Lung (tissue), 12 donors: ENCODE data around the gene NAA30. TPM values are rescaled to one million over a fixed set of nuclear protein-coding genes. Genes with fewer than 3 reads are reported as not detected.

Source experiments
- ATAC-seq: fragments of 200-7000 bp; cut with Tn5 transposase; one replicate; pipeline ENCODE4 v1.9.1; 2020; ENCODE audit warnings: moderate number of reproducible peaks; ENCODE audit not compliant: insufficient read depth, low FRiP score
- DNase-seq, 3 donors: peaks; one replicate each; pipeline ENCODE4 v3.0.0-alpha.2; 2013 to 2017
- H3K27ac ChIP-seq, 2 donors: one replicate each; pipeline ENCODE4 v1.5.1; 2013; ENCODE audit warnings: mild to moderate bottlenecking in 2 of 2, moderate library complexity in 2 of 2, control low read depth in 1 of 2, inconsistent platforms in 1 of 2, low read depth in 1 of 2, low read length in 1 of 2
- H3K27me3 ChIP-seq, 3 donors: one replicate each; pipeline ENCODE4 v1.5.1; 2013; ENCODE audit warnings: low read length in 2 of 3; ENCODE audit not compliant: control insufficient read depth in 3 of 3, insufficient read depth in 3 of 3
- H3K36me3 ChIP-seq, 4 donors: one replicate each; pipeline ENCODE4 v1.5.1; 2013; ENCODE audit warnings: low read length in 4 of 4, mild to moderate bottlenecking in 1 of 4, moderate library complexity in 1 of 4; ENCODE audit not compliant: control insufficient read depth in 4 of 4, insufficient read depth in 4 of 4
- H3K4me1 ChIP-seq, 5 donors: one replicate each; pipeline ENCODE4 v1.5.1; 2013; ENCODE audit warnings: low read length in 5 of 5, mild to moderate bottlenecking in 2 of 5, moderate library complexity in 1 of 5; ENCODE audit not compliant: control insufficient read depth in 5 of 5, insufficient read depth in 5 of 5
- H3K4me3 ChIP-seq: one replicate; pipeline ENCODE4 v1.5.1; 2013; ENCODE audit warnings: mild to moderate bottlenecking, control low read depth, moderate library complexity
- H3K9ac ChIP-seq, 2 donors: one replicate each; pipeline ENCODE4 v1.5.1; 2013; ENCODE audit warnings: low read length in 2 of 2, control low read depth in 1 of 2; ENCODE audit not compliant: insufficient read depth in 1 of 2
- H3K9me3 ChIP-seq, 4 donors: one replicate each; pipeline ENCODE4 v1.5.1; 2013; ENCODE audit warnings: low read length in 3 of 4, mild to moderate bottlenecking in 1 of 4, moderate library complexity in 1 of 4; ENCODE audit not compliant: control insufficient read depth in 4 of 4, insufficient read depth in 3 of 4
- WGBS, 2 donors: extraction: QIAGEN DNeasy Blood & Tissue Kit; methylation state at CpG; one replicate each; pipeline ENCODE4 v1.1.7; 2013; 5-methylcytosine and 5-hydroxymethylcytosine counted together
- polyA plus RNA-seq, 2 donors: library from polyadenylated mRNA; stranded (reverse); fragments of 200-250 nt; gene quantifications; one replicate each; pipeline ENCODE4 v1.2.1, GENCODE V29; 2013
- total RNA-seq, 2 donors: library from RNA; depleted of rRNA in 1 of 2; stranded (reverse); fragments of >200 nt in 1 of 2; gene quantifications; one replicate each; pipeline ENCODE4 v1.2.1, GENCODE V29; 2014 to 2021
- TF ChIP-seq, protein P1 (sequence below): IDR thresholded peaks from 2 replicates; pipeline ENCODE4 v1.5.1; 2012; ENCODE audit warnings: mild to moderate bottlenecking; ENCODE audit errors: control extremely low read depth, extremely low read depth
- donor health status: control.
- donor health status: control.
- donor health status: Bipolar disorder and iron deficiency.
- donor health status: healthy.
- donor health status: DM: yes; HTN: yes; CAD: no.

NAA30 gene
- total and polyA plus RNA-seq, 4 donors = 2.8 to 22.2 (median 7.6) TPM

DNA sequence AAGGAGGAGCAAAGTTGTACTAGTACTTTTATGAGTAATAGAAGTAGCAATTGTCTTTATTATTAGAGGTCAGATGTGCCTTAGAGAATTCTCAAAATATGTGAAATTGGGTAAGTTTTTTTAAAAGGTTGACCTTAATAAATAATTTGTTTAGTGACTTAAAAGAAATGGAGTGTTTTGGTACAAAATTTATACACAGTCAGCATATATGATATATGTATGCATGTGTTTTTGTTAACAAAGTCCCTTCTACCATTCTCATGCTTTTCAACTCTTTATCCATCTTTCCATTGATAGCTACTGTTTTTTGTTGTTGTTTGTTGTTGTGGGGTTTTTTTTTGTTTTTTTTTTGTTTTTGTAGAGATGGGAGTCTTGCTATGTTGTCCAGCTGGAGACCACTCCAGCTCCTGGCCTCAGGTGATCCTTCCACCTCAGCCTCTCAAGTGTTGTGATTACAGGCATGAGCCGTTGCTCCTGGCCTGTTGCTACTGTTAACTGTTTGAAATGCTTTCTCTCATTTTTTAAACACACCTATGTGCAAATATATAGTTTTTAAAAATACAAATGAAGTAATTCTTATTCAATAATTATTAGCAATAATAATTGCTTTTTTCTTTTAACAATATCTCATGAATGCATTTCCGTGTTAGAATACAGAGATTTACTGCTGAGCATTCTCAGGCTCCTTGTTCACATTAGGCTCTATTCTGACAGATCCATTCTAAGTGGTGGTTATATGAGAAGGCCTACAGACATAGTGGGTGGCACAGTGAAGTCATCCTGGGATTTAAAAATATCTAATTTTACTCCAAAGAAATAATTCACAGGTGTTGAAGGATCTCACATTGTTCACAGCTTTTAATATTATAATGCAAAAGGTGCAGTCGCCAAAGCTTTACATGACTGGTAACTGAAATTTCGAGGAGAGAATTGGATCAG is 10.4 kb downstream of the NAA30 start:
- Histone ChIP-seq H3K9ac (no peak overlapping the region), H3K9me3 (no peaks in the 10 kb centered on the region), H3K27ac (no peak overlapping the region), H3K27me3 (no peaks in the 10 kb centered on the region), H3K4me3 (no peak overlapping the region), H3K4me1 (peaks cover 0 to 6% (median 0%) of the 10 kb centered on the region in 5 donors), H3K36me3 (peaks cover 5 to 27% (median 10%) of the 10 kb centered on the region in 4 donors)
- DNase-seq (no peak), ATAC-seq (no peak)
- WGBS, 2 donors = 91 to 95% methylated on average over 4 of the region's 4 CpGs
- TF ChIP-seq, protein P1, sequence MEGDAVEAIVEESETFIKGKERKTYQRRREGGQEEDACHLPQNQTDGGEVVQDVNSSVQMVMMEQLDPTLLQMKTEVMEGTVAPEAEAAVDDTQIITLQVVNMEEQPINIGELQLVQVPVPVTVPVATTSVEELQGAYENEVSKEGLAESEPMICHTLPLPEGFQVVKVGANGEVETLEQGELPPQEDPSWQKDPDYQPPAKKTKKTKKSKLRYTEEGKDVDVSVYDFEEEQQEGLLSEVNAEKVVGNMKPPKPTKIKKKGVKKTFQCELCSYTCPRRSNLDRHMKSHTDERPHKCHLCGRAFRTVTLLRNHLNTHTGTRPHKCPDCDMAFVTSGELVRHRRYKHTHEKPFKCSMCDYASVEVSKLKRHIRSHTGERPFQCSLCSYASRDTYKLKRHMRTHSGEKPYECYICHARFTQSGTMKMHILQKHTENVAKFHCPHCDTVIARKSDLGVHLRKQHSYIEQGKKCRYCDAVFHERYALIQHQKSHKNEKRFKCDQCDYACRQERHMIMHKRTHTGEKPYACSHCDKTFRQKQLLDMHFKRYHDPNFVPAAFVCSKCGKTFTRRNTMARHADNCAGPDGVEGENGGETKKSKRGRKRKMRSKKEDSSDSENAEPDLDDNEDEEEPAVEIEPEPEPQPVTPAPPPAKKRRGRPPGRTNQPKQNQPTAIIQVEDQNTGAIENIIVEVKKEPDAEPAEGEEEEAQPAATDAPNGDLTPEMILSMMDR = no peak

DNA sequence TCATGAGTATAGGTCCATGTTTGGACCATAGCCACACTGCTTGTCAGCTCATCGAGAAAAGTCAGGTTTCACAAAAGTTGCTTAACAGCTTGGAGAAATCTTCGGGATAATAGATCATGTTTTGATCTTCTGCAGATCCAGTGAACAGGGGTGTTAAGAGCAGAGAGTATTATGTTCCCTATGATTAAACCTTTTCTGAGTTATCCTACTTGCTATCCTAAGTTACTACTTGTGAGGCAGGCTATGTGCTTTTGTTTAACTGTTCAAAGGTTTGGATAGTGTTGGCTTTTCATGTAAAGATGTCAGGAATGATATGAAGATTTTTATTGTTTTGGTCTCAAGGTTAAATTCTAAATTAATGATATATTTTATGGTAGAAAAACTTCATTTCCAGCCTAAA is 11.1 kb downstream of the NAA30 start:
- H3K9me3 ChIP-seq = no peaks in the 10 kb centered on the region
- peaks cover 0 to 5% (median 0%) of the 10 kb centered on the region in 5 donors for H3K4me1 ChIP-seq
- no peak overlapping the region for H3K9ac ChIP-seq
- no peak for ATAC-seq
- H3K27ac ChIP-seq = no peak overlapping the region
- TF ChIP-seq, protein P1 = no peak
- H3K4me3 ChIP-seq = no peak overlapping the region
- DNase-seq = no peak
- H3K27me3 ChIP-seq = no peaks in the 10 kb centered on the region
- WGBS, 2 donors = 77 to 80% methylated on average over 2 of the region's 2 CpGs
- peaks cover 5 to 27% (median 10%) of the 10 kb centered on the region in 4 donors for H3K36me3 ChIP-seq

DNA sequence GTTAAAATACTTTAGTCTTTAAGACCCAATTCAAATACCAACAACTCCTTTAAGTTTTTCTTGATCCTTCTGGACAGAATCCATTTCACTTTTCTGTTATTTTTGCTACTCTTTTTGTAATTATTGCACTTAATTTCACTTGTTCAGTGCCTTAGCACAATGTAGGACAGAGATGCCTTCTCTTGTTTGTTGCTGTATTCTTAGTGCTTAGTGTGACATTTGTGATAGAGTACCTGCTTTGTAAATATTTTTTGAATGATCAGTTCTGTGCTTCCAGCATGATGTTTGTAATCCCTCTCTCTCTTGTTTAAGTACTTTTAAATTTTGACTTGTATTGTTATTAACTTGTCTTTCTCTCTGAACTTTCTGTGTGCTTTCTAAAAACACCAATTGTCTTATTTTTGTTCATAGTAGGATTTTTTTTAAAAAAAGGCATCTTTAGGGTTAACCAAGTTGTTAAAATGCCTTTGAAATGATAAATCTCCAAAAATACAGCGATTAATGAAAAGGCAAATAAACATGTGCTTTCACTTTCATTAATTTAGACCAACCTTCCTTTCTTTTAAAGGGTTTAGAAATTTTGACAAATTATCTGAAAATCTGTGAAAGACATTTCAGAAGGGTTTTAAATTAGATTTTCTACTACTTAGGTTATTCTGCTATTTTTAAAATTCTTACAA is 11.9 kb downstream of the NAA30 start:
- 37 to 71% methylated on average over 1 of the region's 1 CpG for WGBS, 2 donors
- no peak for ATAC-seq
- Histone ChIP-seq H3K36me3 (peaks cover 5 to 23% (median 10%) of the 10 kb centered on the region in 4 donors), H3K9ac (no peak overlapping the region), H3K4me1 (peaks cover 0 to 3% (median 0%) of the 10 kb centered on the region in 5 donors), H3K27ac (no peak overlapping the region), H3K4me3 (no peak overlapping the region), H3K27me3 (no peaks in the 10 kb centered on the region), H3K9me3 (no peaks in the 10 kb centered on the region)
- DNase-seq = no peak
- TF ChIP-seq, protein P1 = no peak
